GM20000 (cell line): Measurements from ENCODE around the gene SCUBE3.

Experiments used
- DNase-seq: peaks from one replicate; pipeline ENCODE4 v3.0.0; 2012; ENCODE audit warnings: low spot score
- TF ChIP-seq, protein P1 (sequence below): IDR thresholded peaks from 2 replicates; pipeline ENCODE4 v1.5.1; 2012; ENCODE audit warnings: mild to moderate bottlenecking, control low read depth; ENCODE audit errors: extremely low read depth, missing control alignments

Gene SCUBE3

DNA sequence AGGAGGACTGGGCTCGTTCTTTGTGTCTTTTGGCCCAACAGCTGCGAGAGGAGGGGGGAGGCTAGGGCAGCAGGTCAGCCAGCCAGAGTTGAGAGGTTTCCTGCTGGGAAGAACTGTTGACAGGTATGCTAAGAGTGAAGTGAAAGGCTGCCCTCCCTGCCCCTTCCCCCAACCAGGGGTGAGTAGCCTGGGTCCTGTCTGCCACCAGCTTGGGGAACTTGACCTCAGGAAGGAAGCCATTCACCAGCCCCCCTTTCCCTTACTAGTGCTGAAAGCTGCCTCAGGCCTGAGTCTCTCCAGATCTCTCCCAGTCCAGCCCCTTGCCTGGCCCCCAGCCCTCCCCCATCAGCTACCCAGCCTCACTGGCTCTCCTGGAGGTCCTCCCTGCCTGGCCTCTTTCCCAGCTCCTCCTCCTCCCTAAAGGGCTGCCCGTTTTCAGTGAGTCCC, 25.1 kb downstream of the SCUBE3 start:
- TF ChIP-seq, protein P1, sequence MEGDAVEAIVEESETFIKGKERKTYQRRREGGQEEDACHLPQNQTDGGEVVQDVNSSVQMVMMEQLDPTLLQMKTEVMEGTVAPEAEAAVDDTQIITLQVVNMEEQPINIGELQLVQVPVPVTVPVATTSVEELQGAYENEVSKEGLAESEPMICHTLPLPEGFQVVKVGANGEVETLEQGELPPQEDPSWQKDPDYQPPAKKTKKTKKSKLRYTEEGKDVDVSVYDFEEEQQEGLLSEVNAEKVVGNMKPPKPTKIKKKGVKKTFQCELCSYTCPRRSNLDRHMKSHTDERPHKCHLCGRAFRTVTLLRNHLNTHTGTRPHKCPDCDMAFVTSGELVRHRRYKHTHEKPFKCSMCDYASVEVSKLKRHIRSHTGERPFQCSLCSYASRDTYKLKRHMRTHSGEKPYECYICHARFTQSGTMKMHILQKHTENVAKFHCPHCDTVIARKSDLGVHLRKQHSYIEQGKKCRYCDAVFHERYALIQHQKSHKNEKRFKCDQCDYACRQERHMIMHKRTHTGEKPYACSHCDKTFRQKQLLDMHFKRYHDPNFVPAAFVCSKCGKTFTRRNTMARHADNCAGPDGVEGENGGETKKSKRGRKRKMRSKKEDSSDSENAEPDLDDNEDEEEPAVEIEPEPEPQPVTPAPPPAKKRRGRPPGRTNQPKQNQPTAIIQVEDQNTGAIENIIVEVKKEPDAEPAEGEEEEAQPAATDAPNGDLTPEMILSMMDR, result no peak
- no peak for DNase-seq

DNA sequence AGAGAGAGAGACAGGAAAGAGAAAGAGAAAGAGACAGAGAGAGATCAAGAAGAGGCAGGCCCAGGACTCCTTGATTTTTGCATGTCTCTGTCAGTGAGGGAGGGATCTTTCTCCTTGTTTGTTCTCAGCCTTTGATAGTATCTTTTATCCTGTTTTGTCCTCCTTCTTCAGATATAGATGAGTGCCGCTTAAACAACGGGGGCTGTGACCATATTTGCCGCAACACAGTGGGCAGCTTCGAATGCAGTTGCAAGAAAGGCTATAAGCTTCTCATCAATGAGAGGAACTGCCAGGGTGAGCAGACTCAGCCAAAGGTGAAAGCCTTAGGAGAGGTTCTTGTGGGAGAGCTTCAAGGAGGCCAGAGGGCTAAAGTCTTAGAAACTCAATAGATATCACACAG, 25.8 kb downstream of the SCUBE3 start:
- TF ChIP-seq, protein P1, result no peak
- DNase-seq, result no peak

DNA sequence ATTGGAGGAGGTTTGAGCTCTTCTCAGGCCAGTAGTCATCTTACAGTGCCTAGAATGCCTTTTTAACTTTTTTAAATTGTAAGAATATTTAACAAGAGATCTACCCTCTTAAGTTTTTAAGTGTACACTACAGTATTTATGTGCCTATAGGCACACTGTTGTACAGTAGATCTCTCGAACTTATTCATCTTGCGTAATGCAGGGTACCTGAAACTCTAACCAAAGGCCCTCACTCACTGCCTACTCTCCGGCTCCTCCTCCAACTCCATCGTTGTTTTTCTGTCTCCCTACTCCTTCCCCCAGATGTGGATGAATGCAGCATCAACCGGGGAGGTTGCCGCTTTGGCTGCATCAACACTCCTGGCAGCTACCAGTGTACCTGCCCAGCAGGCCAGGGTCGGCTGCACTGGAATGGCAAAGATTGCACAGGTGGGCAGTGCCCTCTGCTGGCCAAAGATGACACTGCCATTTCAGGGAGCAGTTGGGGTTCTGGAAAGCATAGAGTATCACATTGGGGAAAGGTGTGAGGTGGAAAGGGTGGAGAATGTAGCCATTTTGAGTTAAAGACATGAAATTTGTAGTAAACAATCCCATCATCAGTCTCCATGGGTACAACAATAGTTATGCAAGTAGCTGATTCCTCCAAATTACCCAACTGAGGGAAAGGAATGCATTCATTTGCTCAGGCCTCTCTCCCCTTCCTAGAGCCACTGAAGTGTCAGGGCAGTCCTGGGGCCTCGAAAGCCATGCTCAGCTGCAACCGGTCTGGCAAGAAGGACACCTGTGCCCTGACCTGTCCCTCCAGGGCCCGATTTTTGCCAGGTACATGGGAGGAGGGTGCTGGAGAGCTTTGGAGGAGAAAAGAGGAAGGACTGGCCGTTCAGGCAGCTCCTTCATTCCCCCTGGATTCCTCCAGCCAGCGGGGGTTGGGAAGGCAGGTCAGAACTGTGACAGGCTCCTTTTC, 27.4 kb downstream of the SCUBE3 start:
- DNase-seq, result peak; percentile 82
- TF ChIP-seq, protein P1, result peak; percentile 91

DNA sequence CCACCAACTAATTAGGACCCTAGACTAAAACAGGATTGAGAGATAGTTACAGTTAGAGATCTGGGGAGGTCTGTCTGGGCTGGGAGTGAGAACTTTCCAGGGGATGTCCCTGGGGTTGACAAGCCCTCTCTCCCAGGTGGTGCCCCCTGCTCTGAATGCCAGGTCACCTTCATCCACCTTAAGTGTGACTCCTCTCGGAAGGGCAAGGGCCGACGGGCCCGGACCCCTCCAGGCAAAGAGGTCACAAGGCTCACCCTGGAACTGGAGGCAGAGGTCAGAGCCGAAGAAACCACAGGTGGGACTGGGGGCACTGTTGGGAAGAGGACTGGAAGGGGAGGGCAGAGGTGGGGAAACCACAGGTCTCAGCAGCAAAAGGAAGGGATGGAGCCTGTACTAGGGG, 28.7 kb downstream of the SCUBE3 start:
- DNase-seq, result no peak
- TF ChIP-seq, protein P1, result no peak

DNA sequence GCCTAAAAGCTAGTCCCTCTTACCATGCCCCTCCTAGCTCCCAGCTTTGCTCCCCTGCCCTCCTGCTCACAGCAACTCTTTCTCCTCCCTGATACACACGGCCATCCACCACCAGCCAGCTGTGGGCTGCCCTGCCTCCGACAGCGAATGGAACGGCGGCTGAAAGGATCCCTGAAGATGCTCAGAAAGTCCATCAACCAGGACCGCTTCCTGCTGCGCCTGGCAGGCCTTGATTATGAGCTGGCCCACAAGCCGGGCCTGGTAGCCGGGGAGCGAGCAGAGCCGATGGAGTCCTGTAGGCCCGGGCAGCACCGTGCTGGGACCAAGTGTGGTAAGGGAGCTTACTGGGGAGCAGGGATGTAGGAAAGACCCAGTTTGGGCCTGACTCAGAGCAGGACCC, 29.1 kb downstream of the SCUBE3 start:
- TF ChIP-seq, protein P1, result no peak
- no peak for DNase-seq

DNA sequence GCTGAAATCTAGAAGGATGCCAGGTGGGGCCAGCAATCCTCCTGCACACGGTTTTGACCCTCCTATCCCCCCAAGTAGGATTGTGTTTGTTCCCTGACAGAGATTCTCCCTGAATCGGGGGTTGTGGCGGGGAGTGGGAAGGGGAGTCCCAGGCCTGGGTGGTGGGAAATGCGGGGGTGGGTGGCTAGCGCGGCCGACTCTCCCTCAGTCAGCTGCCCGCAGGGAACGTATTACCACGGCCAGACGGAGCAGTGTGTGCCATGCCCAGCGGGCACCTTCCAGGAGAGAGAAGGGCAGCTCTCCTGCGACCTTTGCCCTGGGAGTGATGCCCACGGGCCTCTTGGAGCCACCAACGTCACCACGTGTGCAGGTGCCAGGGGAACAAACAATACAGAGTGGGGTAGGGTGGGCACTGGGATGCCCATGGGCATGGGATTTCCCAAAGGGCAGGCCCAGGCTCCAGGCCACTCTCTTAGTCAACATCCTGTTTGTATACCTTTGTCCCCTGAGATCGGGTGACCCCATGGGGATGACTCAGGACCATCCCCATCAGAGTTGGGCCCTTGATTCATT, 29.7 kb downstream of the SCUBE3 start:
- TF ChIP-seq, protein P1, result no peak
- DNase-seq, result no peak

DNA sequence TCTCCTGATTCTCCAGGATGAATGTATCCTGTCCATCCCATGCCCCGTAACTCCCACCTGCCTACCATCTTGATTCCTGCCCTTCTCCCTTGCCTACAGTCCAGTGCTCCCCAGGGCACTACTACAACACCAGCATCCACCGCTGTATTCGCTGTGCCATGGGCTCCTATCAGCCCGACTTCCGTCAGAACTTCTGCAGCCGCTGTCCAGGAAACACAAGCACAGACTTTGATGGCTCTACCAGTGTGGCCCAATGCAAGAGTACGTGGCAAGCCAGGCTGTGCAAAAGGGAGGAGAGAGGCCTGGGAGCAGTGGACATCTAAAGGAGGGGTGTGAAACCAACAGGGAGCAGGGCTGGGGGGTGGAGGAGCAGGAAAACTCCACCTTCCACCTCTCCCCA, 30.8 kb downstream of the SCUBE3 start:
- TF ChIP-seq, protein P1, result no peak
- no peak for DNase-seq
